Measurements from ENCODE around the gene DENND5A. TPM values are rescaled to one million over a fixed set of nuclear protein-coding genes. Genes with fewer than 3 reads are reported as not detected.
"Not testable (repeated sequence)": the region's sequence is repeated elsewhere in the genome, so short reads cannot be mapped to it uniquely, and the experiment has no call there.

DENND5A gene
- total and polyA plus RNA-seq, 5 donors from 2014 or later, result 2.2 to 44.3 (median 3.8) TPM

- H3K27me3 Mint-ChIP-seq, result no peaks in the 10 kb centered on the region
- DNase-seq, result no peak
- Histone ChIP-seq H3K36me3 (ENCODE audit: control insufficient read depth, insufficient read depth, low read length) (no peaks in the 10 kb centered on the region), H3K27ac (ENCODE audit: insufficient read depth, low read length, poor library complexity, severe bottlenecking) (no peak overlapping the region), H3K4me3 (ENCODE audit: low read depth, low read length) (no peak overlapping the region), H3K9me3 (ENCODE audit: control insufficient read depth in 2 of 2, low read length in 2 of 2) (no peaks in the 10 kb centered on the region), H3K4me1 (ENCODE audit: control insufficient read depth, insufficient read depth, low read length, poor library complexity, severe bottlenecking) (peaks cover 8% of the 10 kb centered on the region), H3K27me3 (ENCODE audit: control insufficient read depth, insufficient read depth, low read length) (no peaks in the 10 kb centered on the region)
- H3K27ac Mint-ChIP-seq, result peak overlapping the region in 1 of 3 donors; percentile 14
- ATAC-seq (ENCODE audit: low read depth in 2 of 2), result no peak
- no peak overlapping the region for H3K4me3 Mint-ChIP-seq
- H3K36me3 Mint-ChIP-seq, result no peaks in the 10 kb centered on the region
- no peaks in the 10 kb centered on the region for H3K9me3 Mint-ChIP-seq
- H3K4me1 Mint-ChIP-seq, result peaks cover 11 to 48% (median 19%) of the 10 kb centered on the region in 4 donors
Measured at GRCh38 chr11:9247863-9248262, 17.3 kb downstream of the DENND5A start.

DNA sequence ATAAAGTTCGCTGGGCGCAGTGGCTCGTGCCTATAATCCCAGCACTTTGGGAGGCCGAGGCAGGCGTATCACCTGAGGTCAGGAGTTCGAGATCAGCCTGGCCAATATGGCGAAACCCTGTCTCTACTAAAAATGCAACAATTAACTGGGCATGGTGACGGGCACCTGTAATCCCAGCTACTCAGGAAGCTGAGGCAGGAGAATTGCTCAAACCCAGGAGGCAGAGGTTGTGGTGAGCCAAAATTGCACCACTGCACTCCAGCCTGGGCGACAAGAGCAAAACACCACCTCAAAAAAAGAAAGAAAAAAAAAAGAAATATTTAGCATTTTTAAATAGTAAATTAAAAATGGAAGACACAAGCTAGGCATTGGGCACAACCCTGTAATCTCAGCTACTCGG, 28.9 kb downstream of the DENND5A start:
- not testable (repeated sequence) for H3K4me3 Mint-ChIP-seq; H3K27me3 ChIP-seq (ENCODE audit: control insufficient read depth, insufficient read depth, low read length); ATAC-seq (ENCODE audit: low read depth in 2 of 2); H3K27me3 Mint-ChIP-seq; H3K4me1 Mint-ChIP-seq; H3K27ac ChIP-seq (ENCODE audit: insufficient read depth, low read length, poor library complexity, severe bottlenecking); DNase-seq; H3K4me1 ChIP-seq (ENCODE audit: control insufficient read depth, insufficient read depth, low read length, poor library complexity, severe bottlenecking); H3K36me3 Mint-ChIP-seq; H3K9me3 ChIP-seq (ENCODE audit: control insufficient read depth in 2 of 2, low read length in 2 of 2); H3K9me3 Mint-ChIP-seq; H3K36me3 ChIP-seq (ENCODE audit: control insufficient read depth, insufficient read depth, low read length); H3K4me3 ChIP-seq (ENCODE audit: low read depth, low read length)
- H3K27ac Mint-ChIP-seq, result peak overlapping the region in 1 of 3 donors; percentile 26

GRCh38 chr11:9232482-9232881, 32.7 kb downstream of the DENND5A start:
- Histone ChIP-seq H3K36me3 (ENCODE audit: control insufficient read depth, insufficient read depth, low read length) (no peaks in the 10 kb centered on the region), H3K9me3 (ENCODE audit: control insufficient read depth in 2 of 2, low read length in 2 of 2) (no peaks in the 10 kb centered on the region), H3K27me3 (ENCODE audit: control insufficient read depth, insufficient read depth, low read length) (no peaks in the 10 kb centered on the region), H3K4me1 (ENCODE audit: control insufficient read depth, insufficient read depth, low read length, poor library complexity, severe bottlenecking) (no peaks in the 10 kb centered on the region), H3K4me3 (ENCODE audit: low read depth, low read length) (no peak overlapping the region), H3K27ac (ENCODE audit: insufficient read depth, low read length, poor library complexity, severe bottlenecking) (no peak overlapping the region)
- H3K4me1 Mint-ChIP-seq, result peaks cover 0 to 21% (median 7%) of the 10 kb centered on the region in 4 donors
- DNase-seq (no peak), ATAC-seq (ENCODE audit: low read depth in 2 of 2) (no peak)
- peaks cover 4% of the 10 kb centered on the region for H3K27me3 Mint-ChIP-seq
- H3K9me3 Mint-ChIP-seq, result peaks cover 0 to 3% (median 0%) of the 10 kb centered on the region in 7 donors
- no peak overlapping the region for H3K27ac Mint-ChIP-seq
- H3K4me3 Mint-ChIP-seq, result no peak overlapping the region
- peaks cover 9% of the 10 kb centered on the region for H3K36me3 Mint-ChIP-seq

DNA sequence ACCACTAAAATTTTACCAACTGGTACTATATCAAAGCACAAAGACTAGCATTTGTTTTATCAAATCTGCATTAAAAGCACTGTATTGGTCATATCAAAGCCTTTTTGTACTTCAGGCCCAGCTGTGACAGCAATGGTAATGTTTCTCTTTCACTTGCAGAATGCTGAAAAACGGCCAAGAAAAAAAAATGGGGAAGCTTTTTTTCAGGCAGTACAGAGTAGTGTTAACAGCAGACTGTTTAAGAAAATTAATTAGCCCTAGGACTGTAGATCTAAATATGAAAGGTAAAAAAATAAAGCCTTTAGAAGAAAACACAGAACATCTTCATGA, 33.3 kb downstream of the DENND5A start:
- H3K27me3 Mint-ChIP-seq, result peaks cover 4% of the 10 kb centered on the region
- H3K36me3 Mint-ChIP-seq, result peaks cover 9% of the 10 kb centered on the region
- peaks cover 0 to 3% (median 0%) of the 10 kb centered on the region in 7 donors for H3K9me3 Mint-ChIP-seq
- peak overlapping the region in 2 of 4 donors; percentile 41 to 55 for H3K4me3 Mint-ChIP-seq
- peak overlapping the region in 1 of 3 donors; percentile 53 for H3K27ac Mint-ChIP-seq
- H3K27ac ChIP-seq (ENCODE audit: insufficient read depth, low read length, poor library complexity, severe bottlenecking), result no peak overlapping the region
- peaks cover 0 to 21% (median 7%) of the 10 kb centered on the region in 4 donors for H3K4me1 Mint-ChIP-seq
- ATAC-seq (ENCODE audit: low read depth in 2 of 2) (no peak), DNase-seq (peak in 1 of 3 donors; percentile 49)
- no peaks in the 10 kb centered on the region for H3K4me1 ChIP-seq (ENCODE audit: control insufficient read depth, insufficient read depth, low read length, poor library complexity, severe bottlenecking)
- H3K36me3 ChIP-seq (ENCODE audit: control insufficient read depth, insufficient read depth, low read length), result no peaks in the 10 kb centered on the region
- H3K4me3 ChIP-seq (ENCODE audit: low read depth, low read length), result no peak overlapping the region
- no peaks in the 10 kb centered on the region for H3K27me3 ChIP-seq (ENCODE audit: control insufficient read depth, insufficient read depth, low read length)
- no peaks in the 10 kb centered on the region for H3K9me3 ChIP-seq (ENCODE audit: control insufficient read depth in 2 of 2, low read length in 2 of 2)

GRCh38 chr11:9230296-9230695, 34.9 kb downstream of the DENND5A start:
- Mint-ChIP-seq H3K9me3 (peaks cover 0 to 3% (median 0%) of the 10 kb centered on the region in 7 donors), H3K27me3 (peaks cover 4% of the 10 kb centered on the region), H3K36me3 (peaks cover 9% of the 10 kb centered on the region), H3K4me3 (peak overlapping the region in 1 of 4 donors; percentile 32), H3K4me1 (peaks cover 0 to 23% (median 7%) of the 10 kb centered on the region in 4 donors), H3K27ac (peak overlapping the region in 2 of 3 donors; percentile 42 to 56)
- H3K27ac ChIP-seq (ENCODE audit: insufficient read depth, low read length, poor library complexity, severe bottlenecking), result no peak overlapping the region
- ATAC-seq (ENCODE audit: low read depth in 2 of 2) (no peak), DNase-seq (no peak)
- H3K27me3 ChIP-seq (ENCODE audit: control insufficient read depth, insufficient read depth, low read length), result no peaks in the 10 kb centered on the region
- H3K36me3 ChIP-seq (ENCODE audit: control insufficient read depth, insufficient read depth, low read length), result no peaks in the 10 kb centered on the region
- no peak overlapping the region for H3K4me3 ChIP-seq (ENCODE audit: low read depth, low read length)
- H3K4me1 ChIP-seq (ENCODE audit: control insufficient read depth, insufficient read depth, low read length, poor library complexity, severe bottlenecking), result no peaks in the 10 kb centered on the region
- H3K9me3 ChIP-seq (ENCODE audit: control insufficient read depth in 2 of 2, low read length in 2 of 2), result no peaks in the 10 kb centered on the region

DNA sequence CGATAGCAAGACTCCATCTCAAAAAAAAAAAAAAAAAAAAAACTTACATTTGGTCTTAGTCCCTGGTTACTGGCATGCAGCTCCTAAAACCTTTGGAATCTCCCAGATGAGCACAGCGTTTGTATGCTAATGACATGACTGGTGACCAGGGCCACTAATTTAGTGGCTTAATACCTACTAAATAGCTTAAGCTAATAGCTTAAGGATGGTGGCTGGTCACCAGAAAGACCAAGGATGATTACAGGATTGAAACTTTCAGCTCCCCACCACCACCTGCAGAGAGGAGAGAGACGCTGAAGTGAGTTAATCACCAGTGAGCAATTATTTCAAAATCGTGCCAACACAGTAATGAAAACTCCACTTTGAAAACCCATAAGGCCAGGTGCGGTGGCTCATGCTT, 37.1 kb downstream of the DENND5A start:
- Mint-ChIP-seq H3K27me3 (peaks cover 4% of the 10 kb centered on the region), H3K27ac (no peak overlapping the region), H3K4me1 (peaks cover 0 to 23% (median 7%) of the 10 kb centered on the region in 4 donors), H3K9me3 (peaks cover 0 to 3% (median 0%) of the 10 kb centered on the region in 7 donors), H3K36me3 (peaks cover 4% of the 10 kb centered on the region), H3K4me3 (no peak overlapping the region)
- Histone ChIP-seq H3K36me3 (ENCODE audit: control insufficient read depth, insufficient read depth, low read length) (no peaks in the 10 kb centered on the region), H3K4me3 (ENCODE audit: low read depth, low read length) (no peak overlapping the region), H3K9me3 (ENCODE audit: control insufficient read depth in 2 of 2, low read length in 2 of 2) (no peaks in the 10 kb centered on the region), H3K27me3 (ENCODE audit: control insufficient read depth, insufficient read depth, low read length) (no peaks in the 10 kb centered on the region), H3K27ac (ENCODE audit: insufficient read depth, low read length, poor library complexity, severe bottlenecking) (no peak overlapping the region), H3K4me1 (ENCODE audit: control insufficient read depth, insufficient read depth, low read length, poor library complexity, severe bottlenecking) (no peaks in the 10 kb centered on the region)
- no peak for DNase-seq
- ATAC-seq (ENCODE audit: low read depth in 2 of 2), result no peak

DNA sequence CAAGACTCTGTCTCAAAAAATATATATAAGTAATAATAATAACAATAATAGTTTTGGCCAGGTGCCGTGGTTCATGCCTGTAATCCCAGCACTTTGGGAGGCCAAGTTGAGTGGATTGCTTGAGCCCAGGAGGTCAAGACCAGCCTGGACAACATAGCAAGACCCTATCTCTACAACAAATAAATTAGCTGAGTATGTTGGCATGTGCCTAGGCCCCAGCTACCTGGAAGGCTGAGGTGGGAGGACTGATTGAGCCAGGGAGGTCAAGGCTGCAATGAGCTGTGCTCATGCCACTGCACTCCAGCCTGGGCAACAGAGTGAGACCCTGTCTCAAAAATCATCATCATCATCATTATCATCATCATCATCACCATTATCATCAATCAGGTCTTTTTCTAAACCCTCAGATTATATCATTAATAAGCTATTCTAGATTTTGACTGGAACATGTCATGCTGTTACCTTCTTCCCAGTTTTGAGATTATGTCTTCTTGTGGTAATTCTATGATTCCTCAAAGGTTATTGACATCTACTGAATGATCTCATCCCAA, 39.3 kb downstream of the DENND5A start:
- Mint-ChIP-seq H3K27ac (no peak overlapping the region), H3K9me3 (peaks cover 0 to 3% (median 0%) of the 10 kb centered on the region in 7 donors), H3K4me3 (no peak overlapping the region), H3K36me3 (peaks cover 4% of the 10 kb centered on the region), H3K27me3 (peaks cover 4% of the 10 kb centered on the region), H3K4me1 (peaks cover 0 to 11% (median 1%) of the 10 kb centered on the region in 4 donors)
- ATAC-seq (ENCODE audit: low read depth in 2 of 2) (no peak), DNase-seq (no peak)
- no peak overlapping the region for H3K27ac ChIP-seq (ENCODE audit: insufficient read depth, low read length, poor library complexity, severe bottlenecking)
- H3K27me3 ChIP-seq (ENCODE audit: control insufficient read depth, insufficient read depth, low read length), result no peaks in the 10 kb centered on the region
- no peaks in the 10 kb centered on the region for H3K9me3 ChIP-seq (ENCODE audit: control insufficient read depth in 2 of 2, low read length in 2 of 2)
- no peaks in the 10 kb centered on the region for H3K36me3 ChIP-seq (ENCODE audit: control insufficient read depth, insufficient read depth, low read length)
- H3K4me1 ChIP-seq (ENCODE audit: control insufficient read depth, insufficient read depth, low read length, poor library complexity, severe bottlenecking), result no peaks in the 10 kb centered on the region
- no peak overlapping the region for H3K4me3 ChIP-seq (ENCODE audit: low read depth, low read length)

- Mint-ChIP-seq H3K36me3 (no peaks in the 10 kb centered on the region), H3K9me3 (peaks cover 0 to 3% (median 0%) of the 10 kb centered on the region in 7 donors), H3K27ac (no peak overlapping the region), H3K27me3 (no peaks in the 10 kb centered on the region), H3K4me3 (no peak overlapping the region), H3K4me1 (peaks cover 0 to 6% (median 2%) of the 10 kb centered on the region in 4 donors)
- no peaks in the 10 kb centered on the region for H3K36me3 ChIP-seq (ENCODE audit: control insufficient read depth, insufficient read depth, low read length)
- H3K27ac ChIP-seq (ENCODE audit: insufficient read depth, low read length, poor library complexity, severe bottlenecking), result no peak overlapping the region
- DNase-seq (no peak), ATAC-seq (ENCODE audit: low read depth in 2 of 2) (no peak)
- no peaks in the 10 kb centered on the region for H3K27me3 ChIP-seq (ENCODE audit: control insufficient read depth, insufficient read depth, low read length)
- H3K4me3 ChIP-seq (ENCODE audit: low read depth, low read length), result no peak overlapping the region
- H3K4me1 ChIP-seq (ENCODE audit: control insufficient read depth, insufficient read depth, low read length, poor library complexity, severe bottlenecking), result no peaks in the 10 kb centered on the region
- no peaks in the 10 kb centered on the region for H3K9me3 ChIP-seq (ENCODE audit: control insufficient read depth in 2 of 2, low read length in 2 of 2)
Measured at GRCh38 chr11:9222654-9223053, 42.5 kb downstream of the DENND5A start.
